K562 (cell line): ENCODE measurements around the gene NCOA3. TPM values are rescaled to one million over a fixed set of nuclear protein-coding genes. Genes with fewer than 3 reads are reported as not detected.

ENCODE experiments used
- BMI1 ChIP-seq: fragments of 150-350 bp; IDR thresholded peaks from 2 replicates; pipeline ENCODE4 v1.6.1; 2014; ENCODE audit warnings: low read length
- CBFA2T2 ChIP-seq: fragments of 450-650 bp; conservative IDR thresholded peaks from 2 replicates; pipeline ENCODE4 v1.6.1; 2017; ENCODE audit warnings: mild to moderate bottlenecking
- CBFA2T3 ChIP-seq: fragments of 450-650 bp; IDR thresholded peaks from 2 replicates; pipeline ENCODE4 v1.6.1; 2017
- CHCHD3 ChIP-seq: fragments of 250-450 bp; sonication (Bioruptor Pico); IDR thresholded peaks from 2 replicates; pipeline ENCODE4 v2.1.2; 2022; ENCODE audit warnings: mild to moderate bottlenecking
- CHD2 ChIP-seq: IDR thresholded peaks from 2 replicates; pipeline ENCODE4 v1.6.1; 2011; ENCODE audit warnings: low read depth, low read length
- COPS2 ChIP-seq: fragments of 450-650 bp; conservative IDR thresholded peaks from 2 replicates; pipeline ENCODE4 v1.6.1; 2016; ENCODE audit warnings: mild to moderate bottlenecking, moderate library complexity
- DEAF1 ChIP-seq: fragments of 450-650 bp; formaldehyde crosslinking; IDR thresholded peaks from 2 replicates; pipeline ENCODE4 v1.4.0; 2020; ENCODE audit warnings: mild to moderate bottlenecking, moderate library complexity
- FOS ChIP-seq: IDR thresholded peaks from 3 replicates; pipeline ENCODE4 v1.6.1; 2011; ENCODE audit not compliant: insufficient read length; ENCODE audit errors: extremely low read depth
- FOSL1 ChIP-seq: fragments of 200-800 bp; sonication (Bioruptor generic); conservative IDR thresholded peaks from 2 replicates; pipeline ENCODE4 v1.6.1; 2016; ENCODE audit warnings: missing genetic modification characterization, missing compliant biosample characterization
- FOXK1 ChIP-seq: sonication (generic); formaldehyde crosslinking; IDR thresholded peaks from 2 replicates; pipeline ENCODE4 v1.8.0; 2022; ENCODE audit warnings: missing genetic modification reagents, mild to moderate bottlenecking, borderline replicate concordance
- GATAD2A ChIP-seq: fragments of 450-650 bp; IDR thresholded peaks from 2 replicates; pipeline ENCODE4 v1.6.1; 2017
- L3MBTL2 ChIP-seq: fragments of 450-650 bp; IDR thresholded peaks from 2 replicates; pipeline ENCODE4 v1.6.1; 2016; ENCODE audit warnings: mild to moderate bottlenecking, moderate library complexity
- POLR2AphosphoS2 ChIP-seq: IDR thresholded peaks from 2 replicates; pipeline ENCODE4 v1.6.1; 2012; ENCODE audit warnings: low read length, improper control_type of control experiment
- RFX1 ChIP-seq: fragments of 450-650 bp; IDR thresholded peaks from 2 replicates; pipeline ENCODE4 v1.6.1; 2016; ENCODE audit warnings: mild to moderate bottlenecking, moderate library complexity
- RREB1 ChIP-seq: fragments of 250-450 bp; sonication (Bioruptor Pico); IDR thresholded peaks from 2 replicates; pipeline ENCODE4 v1.4.0; 2020
- SMAD2 ChIP-seq: fragments of 150-350 bp; IDR thresholded peaks from 2 replicates; pipeline ENCODE4 v1.6.1; 2014; ENCODE audit warnings: low read depth, mild to moderate bottlenecking, low read length
- SMARCE1 ChIP-seq: fragments of 450-650 bp; IDR thresholded peaks from 2 replicates; pipeline ENCODE4 v1.7.1; 2016; ENCODE audit warnings: mild to moderate bottlenecking
- XRCC5 ChIP-seq: fragments of 200-400 bp; formaldehyde crosslinking; IDR thresholded peaks from 2 replicates; pipeline ENCODE4 v1.6.1; 2017; ENCODE audit warnings: low read depth, mild to moderate bottlenecking, low read length
- ZNF121 ChIP-seq: sonication (generic); formaldehyde crosslinking; conservative IDR thresholded peaks from 2 replicates; pipeline ENCODE4 v1.8.0; 2022; ENCODE audit warnings: missing genetic modification reagents
- ZNF133 ChIP-seq: fragments of 250-450 bp; sonication (Bioruptor Pico); IDR thresholded peaks from 2 replicates; pipeline ENCODE4 v1.4.0; 2020; ENCODE audit warnings: mild to moderate bottlenecking
- ZNF175 ChIP-seq: fragments of 200-800 bp; sonication (Bioruptor generic); IDR thresholded peaks from 2 replicates; pipeline ENCODE4 v1.6.1; 2016; ENCODE audit warnings: low read depth, mild to moderate bottlenecking, missing genetic modification characterization, missing compliant biosample characterization
- ZNF197 ChIP-seq: fragments of 200-800 bp; sonication (Bioruptor generic); IDR thresholded peaks from 2 replicates; pipeline ENCODE4 v1.6.1; 2016; ENCODE audit warnings: low read depth, missing genetic modification characterization, missing compliant biosample characterization
- ZNF212 ChIP-seq: fragments of 450-650 bp; formaldehyde crosslinking; IDR thresholded peaks from 2 replicates; pipeline ENCODE4 v1.4.0; 2020; ENCODE audit warnings: mild to moderate bottlenecking
- ZNF41 ChIP-seq: fragments of 250-450 bp; sonication (Bioruptor Pico); conservative IDR thresholded peaks from 2 replicates; pipeline ENCODE4 v1.4.0; 2020; ENCODE audit warnings: mild to moderate bottlenecking
- ZNF57 ChIP-seq: fragments of 450-650 bp; formaldehyde crosslinking; IDR thresholded peaks from 2 replicates; pipeline ENCODE4 v1.4.0; 2020; ENCODE audit warnings: mild to moderate bottlenecking, moderate library complexity
- ZNF79 ChIP-seq: fragments of 250-450 bp; sonication (Bioruptor Pico); IDR thresholded peaks from 2 replicates; pipeline ENCODE4 v1.4.0; 2020; ENCODE audit warnings: low read depth, mild to moderate bottlenecking, moderate library complexity
- polyA plus RNA-seq, 8 experiments: library from polyadenylated mRNA; depleted of rRNA in 4 of 8; stranded (reverse) in 5 of 8; unstranded in 3 of 8; fragments of >200 nt; fragmentation: Nextera tagmentation in 2 of 8; fragmentation: Illumina TruSeq in 1 of 8; extraction: Ambion mirVana in 2 of 8; extraction: Trizol in 1 of 8; gene quantifications; 2 replicates each; pipeline versions ENCODE4 v1.2.1 to v1.2.3, GENCODE V29; 2011 to 2014; ENCODE audit warnings: inconsistent platforms in 1 of 8, missing spikeins in 1 of 8
- total RNA-seq, 7 experiments: library from RNA; depleted of rRNA in 6 of 7; stranded (reverse); fragments of >200 nt in 6 of 7; fragmentation: Illumina TruSeq in 2 of 7; extraction: Trizol in 2 of 7; gene quantifications; 2 replicates each; pipeline versions ENCODE4 v1.2.1 to v1.2.3, GENCODE V29; 2011 to 2021; ENCODE audit warnings: low replicate concordance in 1 of 7

Gene NCOA3
- total and polyA plus RNA-seq, 9 of the 15 experiments (the other 6 are each of a cell fraction or from before 2014, with no cell fraction given) = 3.2 to 24.3 (median 14.4) TPM

- TF ChIP-seq DEAF1 (CRISPR knock-in tag) (no peak), ZNF175 (peak; percentile 36), POLR2AphosphoS2 (no peak), ZNF121 (CRISPR knock-in tag) (no peak), L3MBTL2 (0 out of 2 replicates have a peak, but pooled peaks have one; percentile 13), SMAD2 (no peak), RREB1 (CRISPR knock-in tag) (no peak), ZNF79 (no peak), ZNF133 (no peak), FOXK1 (CRISPR knock-in tag) (no peak), COPS2 (no peak), GATAD2A (0 out of 2 replicates have a peak, but pooled peaks have one; percentile 20), ZNF197 (CRISPR knock-in tag) (0 out of 2 replicates have a peak, but pooled peaks have one; percentile 55), FOSL1 (tag) (peak; percentile 93), CHD2 (no peak), ZNF212 (no peak), BMI1 (no peak), CBFA2T2 (no peak), RFX1 (peak; percentile 3; the same call in 1 of the 2 replicates), ZNF57 (CRISPR knock-in tag) (no peak), CHCHD3 (no peak), CBFA2T3 (no peak), SMARCE1 (peak; percentile 89), FOS (no peak), ZNF41 (CRISPR knock-in tag) (no peak), XRCC5 (no peak)
Observed at GRCh38 chr20:47606983-47607613, 105.4 kb downstream of the NCOA3 start (continued).
